ENCODE results near the gene DPH7.
A peak's percentile ranks its signal among the peaks of the same experiment; 100 is the strongest.
"Not testable (repeated sequence)": the region's sequence is repeated elsewhere in the genome, so short reads cannot be mapped to it uniquely, and the experiment has no call there.

Gene DPH7

GRCh38 chr9:137545123-137545522, 33.6 kb downstream of the DPH7 start:
- DNase-seq, result no peak

GRCh38 chr9:137544176-137544760, 34.5 kb downstream of the DPH7 start:
- DNase-seq, result no peak

- no peak for DNase-seq
These were observed 35.3 kb downstream of the DPH7 start for GRCh38 chr9:137543237-137543963.

- no peak for DNase-seq
These were observed 36.2 kb downstream of the DPH7 start for GRCh38 chr9:137542486-137542885.

- no peak for DNase-seq
These were observed 38.2 kb downstream of the DPH7 start for GRCh38 chr9:137540536-137540935.

GRCh38 chr9:137538058-137538457, 40.7 kb downstream of the DPH7 start:
- DNase-seq, result no peak

- DNase-seq, result peak; percentile 88
These were observed 42.1 kb downstream of the DPH7 start for GRCh38 chr9:137536594-137537131.

- no peak for DNase-seq
These were observed 43.7 kb downstream of the DPH7 start for GRCh38 chr9:137535120-137535428.

- DNase-seq, result peak; percentile 70
These were observed 44.2 kb downstream of the DPH7 start for GRCh38 chr9:137534256-137535119.

GRCh38 chr9:137532891-137533468, 45.7 kb downstream of the DPH7 start:
- not testable (repeated sequence) for DNase-seq

GRCh38 chr9:137531099-137531765, 47.5 kb downstream of the DPH7 start:
- no peak for DNase-seq

GRCh38 chr9:137530331-137530730, 48.4 kb downstream of the DPH7 start:
- no peak for DNase-seq

GRCh38 chr9:137524981-137525317, 53.8 kb downstream of the DPH7 start:
- no peak for DNase-seq

GRCh38 chr9:137524161-137524980, 54.4 kb downstream of the DPH7 start:
- no peak for DNase-seq

GRCh38 chr9:137522746-137523455, 55.8 kb downstream of the DPH7 start:
- no peak for DNase-seq

GRCh38 chr9:137521405-137521985, 57.2 kb downstream of the DPH7 start:
- DNase-seq, result no peak

- DNase-seq, result no peak
These were observed 57.9 kb downstream of the DPH7 start for GRCh38 chr9:137520614-137521404.

- DNase-seq, result no peak
These were observed 59.2 kb downstream of the DPH7 start for GRCh38 chr9:137519553-137519952.

- DNase-seq, result not testable (repeated sequence)
These were observed 59.9 kb downstream of the DPH7 start for GRCh38 chr9:137518661-137519459.
